ENCODE results near the gene RGS1.

- no peak for TF ChIP-seq POLR2A (IDR thresholded peaks at IDR 0.05)
- TF ChIP-seq CTCF (IDR thresholded peaks at IDR 0.05): no peak
Observed at GRCh38 chr1:192574073-192574472, 1.5 kb upstream of the RGS1 start.

Data from transverse colon (tissue), 3 donors.